GM19099 (cell line): ENCODE measurements around the gene CKS2.

Experiments
- POLR2A ChIP-seq: IDR thresholded peaks from 3 replicates; pipeline ENCODE4 v1.6.1; 2011; ENCODE audit warnings: low read depth; ENCODE audit not compliant: insufficient read length; ENCODE audit errors: extremely low read depth

Gene CKS2

GRCh38 chr9:89310475-89311345 is at the start of gene CKS2:
TSS of gene CKS2 (plus strand) at chr9:89311195. CDS start at chr9:89311293, 98 bp downstream.
- peak; percentile 98 for TF ChIP-seq POLR2A

- TF ChIP-seq POLR2A: no peak
Observed at GRCh38 chr9:89273528-89274279, 37.3 kb upstream of the CKS2 start.

- TF ChIP-seq POLR2A: no peak
Observed at GRCh38 chr9:89274838-89275237, 36.2 kb upstream of the CKS2 start.

GRCh38 chr9:89277043-89277442 is 34.0 kb upstream of the CKS2 start:
- no peak for TF ChIP-seq POLR2A

- TF ChIP-seq POLR2A: no peak
Observed at GRCh38 chr9:89277454-89277853, 33.5 kb upstream of the CKS2 start.

GRCh38 chr9:89278551-89278950 is 32.4 kb upstream of the CKS2 start:
- no peak for TF ChIP-seq POLR2A

GRCh38 chr9:89278997-89279739 is 31.8 kb upstream of the CKS2 start:
- no peak for TF ChIP-seq POLR2A

- no peak for TF ChIP-seq POLR2A
Observed at GRCh38 chr9:89281106-89281505, 29.9 kb upstream of the CKS2 start.

GRCh38 chr9:89284076-89284475 is 26.9 kb upstream of the CKS2 start:
- no peak for TF ChIP-seq POLR2A

- no peak for TF ChIP-seq POLR2A
Observed at GRCh38 chr9:89291741-89292140, 19.3 kb upstream of the CKS2 start.

- no peak for TF ChIP-seq POLR2A
Observed at GRCh38 chr9:89293014-89293413, 18.0 kb upstream of the CKS2 start.

GRCh38 chr9:89295400-89295799 is 15.6 kb upstream of the CKS2 start:
- no peak for TF ChIP-seq POLR2A

- TF ChIP-seq POLR2A: no peak
Observed at GRCh38 chr9:89304020-89304833, 6.8 kb upstream of the CKS2 start.

- TF ChIP-seq POLR2A: no peak
Observed at GRCh38 chr9:89304834-89305188, 6.2 kb upstream of the CKS2 start.
